GM23338 (cell line): ENCODE measurements around the gene NAT8L.

Experiments used
- CREB1 ChIP-seq: fragments of 250-450 bp; sonication (Bioruptor Pico); IDR thresholded peaks from 2 replicates; pipeline ENCODE4 v1.5.0; 2020; ENCODE audit warnings: low read depth, mild to moderate bottlenecking, moderate library complexity
- CTCF ChIP-seq, 2 experiments: fragments of 200-600 bp in 1 of 2; sonication (generic) in 1 of 2; conservative IDR thresholded peaks; 2 replicates each; pipeline versions ENCODE4 v1.5.1 to v1.6.1; 2016 to 2017; ENCODE audit warnings: antibody characterized with exemption in 2 of 2, low read depth in 2 of 2, mild to moderate bottlenecking in 2 of 2, moderate library complexity in 1 of 2
- EZH2 ChIP-seq: fragments of 200-600 bp; sonication (generic); IDR thresholded peaks from one replicate; pipeline ENCODE4 v1.8.0; 2017; ENCODE audit warnings: antibody characterized with exemption, mild to moderate bottlenecking, low read depth; ENCODE audit not compliant: unreplicated experiment
- EZH2phosphoT487 ChIP-seq: fragments of 200-600 bp; sonication (generic); IDR thresholded peaks from one replicate; pipeline ENCODE4 v1.8.1; 2018; ENCODE audit warnings: antibody characterized with exemption; ENCODE audit not compliant: unreplicated experiment
- JUNB ChIP-seq: IDR thresholded peaks from one replicate; pipeline ENCODE4 v1.6.1; 2016; ENCODE audit warnings: antibody characterized with exemption; ENCODE audit not compliant: unreplicated experiment
- POLR2AphosphoS5 ChIP-seq: IDR thresholded peaks from 2 replicates; pipeline ENCODE4 v1.6.1; 2016; ENCODE audit warnings: antibody characterized with exemption, low read depth
- REST ChIP-seq: IDR thresholded peaks from one replicate; pipeline ENCODE4 v1.6.1; 2018; ENCODE audit warnings: antibody characterized with exemption; ENCODE audit not compliant: unreplicated experiment
- STAT1 ChIP-seq: IDR thresholded peaks from one replicate; pipeline ENCODE4 v1.6.1; 2016; ENCODE audit warnings: antibody characterized with exemption; ENCODE audit not compliant: unreplicated experiment

DNA sequence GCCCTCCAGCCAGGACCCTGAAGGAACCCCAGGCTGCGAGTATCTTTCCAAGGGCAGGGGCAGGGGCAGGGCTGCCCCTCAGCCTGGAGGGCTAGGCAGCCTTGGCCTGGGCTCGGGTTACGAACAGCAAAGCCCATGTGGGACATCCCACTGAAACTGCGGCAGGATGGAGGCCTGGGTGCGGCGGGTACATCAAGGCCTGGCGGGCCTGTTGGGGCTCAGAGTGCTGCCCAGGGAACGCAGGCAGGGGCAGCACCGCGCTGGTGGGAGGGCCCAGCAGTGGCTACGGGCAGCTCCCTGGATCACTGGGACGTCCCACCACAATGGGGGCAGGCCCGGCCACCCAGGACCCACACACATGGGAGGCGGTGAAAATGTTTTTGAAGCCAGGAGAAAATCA, 10.9 kb downstream of the NAT8L start:
- TF ChIP-seq EZH2phosphoT487 (no peak), CTCF (conservative IDR thresholded peaks at IDR 0.05; ENCODE audit: low read depth in 2 of 2) (no peak), JUNB (no peak), POLR2AphosphoS5 (no peak), EZH2 (no peak), CREB1 (CRISPR knock-in tag) (no peak), REST (no peak), STAT1 (no peak)
